GM21390 (cell line): ENCODE measurements around the gene FAM171A2.
"Not testable (repeated sequence)": the region's sequence is repeated elsewhere in the genome, so short reads cannot be mapped to it uniquely, and the experiment has no call there.

Experiments
- ATAC-seq: cut with Tn5 transposase; IDR thresholded peaks from one replicate; pipeline ENCODE4 v1.9.1; 2021; ENCODE audit not compliant: unreplicated experiment

FAM171A2 gene

GRCh38 chr17:44383861-44384260 lies 20.2 kb upstream of the FAM171A2 start:
- no peak for ATAC-seq

- no peak for ATAC-seq
Measured at GRCh38 chr17:44383363-44383762, 19.7 kb upstream of the FAM171A2 start.

DNA sequence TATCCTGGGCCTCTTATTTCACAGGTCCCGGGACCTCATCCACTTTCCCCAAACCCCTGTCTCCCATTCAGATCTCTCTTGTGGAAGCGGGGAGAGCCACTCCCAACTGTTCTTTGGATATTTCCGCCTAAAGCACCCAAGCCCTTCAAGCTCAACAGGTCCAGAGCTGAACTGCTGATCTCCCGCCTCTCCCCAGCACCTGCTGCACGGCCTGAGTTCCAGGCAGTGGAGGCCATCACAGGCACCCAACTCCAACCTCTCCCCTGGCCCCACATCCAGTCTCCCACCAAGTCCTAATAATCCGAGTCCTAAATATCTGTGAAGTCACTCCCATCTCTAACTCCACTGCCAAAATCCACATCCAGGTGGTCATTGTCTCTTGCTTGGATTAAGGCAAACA lies 19.3 kb upstream of the FAM171A2 start:
- ATAC-seq = no peak

DNA sequence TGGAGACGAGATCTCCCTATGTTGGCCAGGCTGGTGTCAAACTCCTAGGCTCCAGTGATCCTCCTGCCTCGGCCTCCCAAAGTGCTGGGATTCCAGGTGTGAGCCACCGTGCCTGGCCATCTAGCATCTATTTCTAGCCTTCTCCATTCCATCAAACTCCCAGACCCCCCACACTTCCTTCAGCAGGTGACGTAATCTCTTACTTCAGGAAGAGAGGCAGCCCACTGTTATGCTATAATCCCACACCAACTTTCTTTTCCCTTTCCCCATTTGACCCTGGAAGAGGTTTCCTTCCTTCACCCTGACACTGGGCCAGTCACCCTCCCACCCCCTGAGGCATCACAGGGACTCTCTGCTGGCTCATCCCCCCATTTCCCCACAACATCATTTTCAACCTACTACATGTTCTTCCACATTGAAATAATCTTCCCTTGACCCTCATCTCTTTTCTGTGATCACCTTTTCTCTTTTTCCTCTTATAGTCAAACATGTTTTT lies 18.2 kb upstream of the FAM171A2 start:
- ATAC-seq = no peak

- ATAC-seq = no peak
Measured at GRCh38 chr17:44380767-44381166, 17.1 kb upstream of the FAM171A2 start.

- no peak for ATAC-seq
Measured at GRCh38 chr17:44379887-44380286, 16.2 kb upstream of the FAM171A2 start.

DNA sequence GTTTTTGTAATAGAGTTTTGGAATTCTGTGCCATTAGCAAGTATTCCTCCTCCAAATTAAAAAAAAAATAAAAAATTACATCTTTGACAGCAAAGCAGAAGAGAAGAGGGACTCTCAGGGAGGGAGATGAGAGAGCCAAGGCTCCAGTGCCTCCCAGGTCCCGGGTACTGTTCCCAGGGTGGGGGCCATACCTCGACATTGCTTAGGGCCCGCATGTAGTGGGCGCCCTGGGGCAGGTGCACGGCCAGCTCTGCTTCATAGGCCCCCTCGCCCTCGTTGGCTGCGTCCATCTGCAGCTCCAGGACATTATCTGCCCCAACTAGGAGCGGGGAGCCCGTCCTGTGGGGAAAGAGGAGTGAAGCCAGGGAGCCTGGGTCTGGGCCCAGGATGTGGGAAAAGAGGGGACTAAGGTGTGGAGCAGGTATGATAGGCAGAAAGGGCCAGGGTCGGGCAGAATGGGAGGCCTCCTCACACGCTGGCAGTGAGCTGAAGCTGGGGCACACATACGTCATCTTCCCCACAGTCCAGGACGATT lies 14.6 kb upstream of the FAM171A2 start:
- ATAC-seq = no peak

DNA sequence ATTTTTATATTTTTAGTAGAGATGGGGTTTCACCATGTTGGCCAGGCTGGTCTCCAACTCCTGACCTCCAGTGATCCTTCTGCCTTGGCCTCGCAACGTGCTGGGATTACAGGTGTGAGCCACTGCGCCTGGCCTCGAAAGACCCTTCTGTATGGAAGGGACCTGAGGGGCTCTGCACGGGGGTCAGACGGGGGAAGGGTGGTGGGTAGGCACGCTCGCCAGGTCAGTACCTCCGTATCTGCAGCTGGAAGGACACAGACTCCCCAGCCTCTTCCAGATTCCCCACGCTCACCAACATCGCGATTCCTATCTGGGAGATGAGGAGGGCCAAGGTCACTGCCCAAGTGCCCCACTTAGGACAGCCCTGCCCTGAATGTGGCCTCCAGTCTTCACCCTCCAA lies 13.1 kb upstream of the FAM171A2 start:
- ATAC-seq = no peak

DNA sequence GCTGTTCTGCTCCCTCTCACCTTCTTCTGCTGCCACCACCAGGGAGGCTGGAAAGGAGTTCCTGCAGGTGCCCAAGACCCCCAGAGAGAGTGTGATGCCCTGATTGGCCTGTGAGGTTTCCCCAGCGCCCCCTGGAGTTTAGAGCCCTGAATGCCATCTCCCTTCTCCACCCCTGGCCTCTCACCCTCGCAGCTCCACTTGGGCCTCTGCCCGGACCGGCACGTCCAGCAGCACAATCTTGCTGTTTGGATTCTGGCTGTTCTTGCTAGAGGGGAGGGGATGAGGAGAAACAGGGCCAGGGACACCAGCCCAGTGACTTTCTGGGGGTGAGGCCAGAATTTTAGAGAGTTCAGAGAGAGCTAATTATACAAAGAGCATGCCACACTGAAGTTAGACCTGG lies 12.5 kb upstream of the FAM171A2 start:
- ATAC-seq = no peak

DNA sequence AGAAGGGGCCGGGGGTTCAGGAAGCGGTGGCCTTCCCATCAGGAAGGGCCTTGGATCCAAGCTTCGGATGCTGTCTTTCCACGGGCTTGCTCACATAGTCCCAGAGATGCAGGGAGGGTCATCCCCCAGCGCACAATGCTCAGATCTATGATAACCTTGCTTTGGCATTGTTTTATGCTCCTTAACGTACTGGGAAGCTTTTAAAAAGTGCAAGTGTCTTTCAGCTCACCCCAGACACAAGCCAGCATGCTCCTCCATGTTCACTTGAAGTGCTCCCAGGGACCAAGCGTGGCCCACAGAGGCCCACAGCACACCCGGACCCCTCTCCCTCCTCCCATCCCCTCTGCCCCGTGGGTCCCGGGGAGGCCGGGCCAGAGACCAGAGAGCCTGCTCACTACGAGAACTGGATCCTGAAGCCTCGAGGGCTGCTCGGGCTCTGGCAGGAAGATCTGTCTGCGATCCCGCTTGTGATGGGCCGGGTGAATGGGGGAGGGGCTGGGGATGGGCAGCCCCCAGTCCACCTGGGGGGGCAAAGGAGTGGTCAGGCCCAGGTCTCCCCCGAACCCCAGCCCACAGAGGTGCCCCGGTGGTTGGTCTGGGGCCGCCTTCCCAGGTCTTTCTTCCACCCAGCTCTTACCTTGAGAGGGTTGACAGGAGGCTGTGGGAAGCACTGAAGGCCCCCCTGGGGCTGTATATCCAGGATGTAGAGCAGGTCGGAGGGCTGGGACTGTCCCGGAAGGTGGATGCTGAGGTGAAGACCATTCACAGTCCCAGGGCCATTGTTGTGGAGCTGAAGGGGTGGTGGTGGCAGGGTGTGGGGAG lies 11.8 kb upstream of the FAM171A2 start:
- no peak for ATAC-seq

- no peak for ATAC-seq
Measured at GRCh38 chr17:44374306-44375195, 10.9 kb upstream of the FAM171A2 start.

GRCh38 chr17:44372036-44372435 lies 8.4 kb upstream of the FAM171A2 start:
- ATAC-seq = no peak

DNA sequence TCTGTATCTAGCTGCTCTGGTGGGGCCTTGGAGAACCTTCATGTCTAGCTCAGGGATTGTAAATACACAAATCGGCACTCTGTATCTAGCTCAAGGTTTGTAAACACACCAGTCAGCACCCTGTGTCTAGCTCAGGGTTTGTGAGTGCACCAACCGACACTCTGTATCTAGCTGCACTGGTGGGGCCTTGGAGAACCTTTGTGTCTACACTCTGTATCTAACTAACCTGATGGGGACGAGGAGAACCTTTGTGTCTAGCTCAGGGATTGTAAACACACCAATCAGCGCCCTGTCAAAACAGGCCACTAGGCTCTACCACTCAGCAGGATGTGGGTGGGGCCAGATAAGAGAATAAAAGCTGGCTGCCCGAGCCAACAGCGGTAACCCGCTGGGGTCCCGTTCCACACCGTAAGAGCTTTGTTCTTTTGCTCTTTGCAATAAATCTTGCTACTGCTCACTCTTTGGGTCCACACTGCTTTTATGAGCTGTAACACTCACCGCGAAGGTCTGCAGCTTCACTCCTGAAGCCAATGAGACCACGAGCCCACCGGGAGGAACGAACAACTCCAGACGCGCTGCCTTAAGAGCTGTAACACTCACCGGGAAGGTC lies 5.9 kb upstream of the FAM171A2 start:
- ATAC-seq = not testable (repeated sequence)

DNA sequence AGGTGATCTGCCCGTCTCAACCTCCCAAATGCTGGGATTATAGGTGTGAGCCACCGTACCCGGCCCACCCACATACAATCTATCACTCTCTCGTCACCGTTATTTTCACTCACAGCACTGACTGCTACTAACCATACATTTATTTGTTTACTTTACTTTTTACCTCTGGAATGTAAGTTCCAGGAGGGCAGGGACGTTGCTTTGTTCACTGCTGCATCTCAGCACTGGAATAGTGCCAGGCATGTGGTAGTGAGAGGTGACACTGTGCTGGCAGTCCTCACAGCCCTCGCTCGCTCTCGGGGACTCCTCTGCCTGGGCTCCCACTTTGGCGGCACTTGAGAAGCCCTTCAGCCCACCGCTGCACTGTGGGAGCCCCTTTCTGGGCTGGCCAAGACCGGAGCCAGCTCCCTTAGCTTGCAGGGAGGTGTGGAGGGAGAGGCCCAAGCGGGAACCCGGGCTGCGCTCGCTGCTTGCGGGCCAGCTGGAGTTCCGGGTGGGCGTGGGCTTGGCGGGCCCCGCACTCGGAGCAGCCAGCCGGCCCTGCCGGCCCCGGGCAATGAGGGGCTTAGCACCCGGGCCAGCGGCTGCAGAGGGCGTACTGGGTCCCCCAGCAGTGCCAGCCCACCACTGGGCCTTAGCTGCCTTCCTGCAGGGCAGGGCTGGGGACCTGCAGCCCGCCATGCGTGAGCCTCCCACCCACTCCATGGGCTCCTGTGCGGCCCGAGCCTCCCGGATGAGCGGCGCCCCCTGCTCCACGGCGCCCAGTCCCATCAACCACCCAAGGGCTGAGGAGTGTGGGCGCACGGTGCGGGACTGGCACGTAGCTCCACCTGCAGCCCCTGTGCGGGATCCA lies 5.0 kb upstream of the FAM171A2 start:
- ATAC-seq = not testable (repeated sequence)

- ATAC-seq = no peak
Measured at GRCh38 chr17:44367231-44367979, 3.8 kb upstream of the FAM171A2 start.

- ATAC-seq = not testable (repeated sequence)
Measured at GRCh38 chr17:44365051-44365450, 1.4 kb upstream of the FAM171A2 start.

- no peak for ATAC-seq
Measured at GRCh38 chr17:44362949-44363612, 572 bp downstream of the FAM171A2 start.

- ATAC-seq = no peak
Measured at GRCh38 chr17:44362459-44362948, 1.1 kb downstream of the FAM171A2 start.
